Amygdala (tissue), 56 donors: ENCODE results near the gene AKT1S1.

Experiments
- DNase-seq, 56 donors: peaks; one replicate each; lab custom pipeline; 2025; lab: John Stamatoyannopoulos, UW

Gene AKT1S1

DNA sequence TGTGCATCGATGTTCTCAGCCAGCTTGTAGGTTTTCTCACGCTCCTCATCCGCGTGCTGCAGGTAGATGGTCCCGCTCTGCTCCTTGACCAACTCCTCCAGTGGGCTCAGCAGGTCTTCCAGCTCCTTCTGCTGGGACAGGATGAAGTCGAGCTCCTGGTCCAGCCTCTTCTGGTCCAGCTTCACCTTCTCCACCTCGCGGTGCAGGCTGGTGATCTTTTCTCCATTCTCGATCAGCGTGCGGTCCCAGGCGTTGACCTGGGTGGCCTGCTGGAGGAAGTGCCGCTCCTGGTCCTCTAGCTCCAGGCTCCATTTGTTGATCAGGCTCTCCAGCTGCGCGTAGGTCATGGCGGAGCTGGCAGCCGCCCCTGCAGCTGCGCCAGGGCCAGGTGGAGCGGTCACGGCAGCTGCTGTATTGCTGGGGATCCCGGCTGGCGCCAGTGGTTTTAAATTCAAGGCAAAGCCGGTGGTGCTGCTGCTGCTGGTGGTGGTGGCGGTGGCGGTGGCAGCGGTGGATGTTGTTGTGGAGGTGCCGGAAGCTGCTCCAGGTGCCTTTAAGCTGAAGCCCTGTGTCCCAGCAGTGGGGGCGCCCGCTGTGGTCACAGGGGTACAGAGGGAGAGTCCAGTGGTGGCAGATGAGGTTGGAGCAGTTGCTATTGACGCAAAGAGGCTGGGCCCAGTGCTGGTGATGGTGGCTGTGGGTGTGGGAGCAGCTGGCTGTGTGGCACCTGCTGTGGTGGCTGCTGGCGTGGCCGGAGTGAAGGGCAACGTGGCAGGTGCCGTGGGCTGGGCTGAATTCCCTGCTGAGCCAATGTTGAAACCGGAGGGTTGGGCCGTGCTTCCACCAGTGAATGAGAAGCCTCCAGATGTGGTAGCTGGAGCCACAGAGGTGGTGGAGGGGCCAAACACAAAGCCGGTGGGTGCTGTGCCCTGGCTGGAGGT, 31.6 kb upstream of the AKT1S1 start:
- DNase-seq, result no peak

DNA sequence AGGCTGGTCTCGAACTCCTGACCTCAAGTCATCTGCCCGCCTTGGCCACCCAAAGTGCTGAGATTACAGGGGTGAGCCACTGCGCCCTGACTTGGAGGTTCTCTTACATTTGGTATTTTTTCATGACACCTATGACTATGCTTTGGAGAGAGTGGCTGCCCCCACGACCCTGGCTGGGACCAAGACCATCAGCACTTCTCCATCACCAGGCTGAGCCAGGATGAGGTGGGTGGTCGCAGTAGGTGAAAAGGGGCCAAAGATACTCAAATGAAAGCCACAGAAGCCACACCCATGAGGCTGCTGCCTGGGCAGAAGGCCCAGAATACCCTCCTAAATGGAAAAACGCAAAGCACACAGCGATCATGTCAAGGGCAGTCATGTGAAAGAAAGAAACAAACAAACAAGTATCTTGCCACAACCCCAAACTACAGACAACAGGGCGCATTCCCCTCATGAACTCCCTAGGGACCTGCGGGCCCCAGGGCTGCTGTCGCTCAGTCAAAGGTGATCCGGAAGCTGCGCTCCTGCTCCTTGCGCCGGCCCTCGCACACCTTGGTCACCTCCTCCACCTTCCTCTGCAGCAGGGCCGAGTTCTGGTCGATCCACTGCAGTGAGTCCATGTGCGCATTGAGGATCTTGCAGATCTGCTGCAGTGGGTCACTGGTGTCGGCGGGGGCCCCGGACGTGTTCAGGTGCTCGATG, 30.7 kb upstream of the AKT1S1 start:
- DNase-seq, result no peak

- DNase-seq, result peak in 24 of 56 donors; percentile 8 to 71 (median 30)
Measured at GRCh38 chr19:49906879-49907564, 29.9 kb upstream of the AKT1S1 start.

- no peak for DNase-seq
Measured at GRCh38 chr19:49904136-49904535, 27.0 kb upstream of the AKT1S1 start.

DNA sequence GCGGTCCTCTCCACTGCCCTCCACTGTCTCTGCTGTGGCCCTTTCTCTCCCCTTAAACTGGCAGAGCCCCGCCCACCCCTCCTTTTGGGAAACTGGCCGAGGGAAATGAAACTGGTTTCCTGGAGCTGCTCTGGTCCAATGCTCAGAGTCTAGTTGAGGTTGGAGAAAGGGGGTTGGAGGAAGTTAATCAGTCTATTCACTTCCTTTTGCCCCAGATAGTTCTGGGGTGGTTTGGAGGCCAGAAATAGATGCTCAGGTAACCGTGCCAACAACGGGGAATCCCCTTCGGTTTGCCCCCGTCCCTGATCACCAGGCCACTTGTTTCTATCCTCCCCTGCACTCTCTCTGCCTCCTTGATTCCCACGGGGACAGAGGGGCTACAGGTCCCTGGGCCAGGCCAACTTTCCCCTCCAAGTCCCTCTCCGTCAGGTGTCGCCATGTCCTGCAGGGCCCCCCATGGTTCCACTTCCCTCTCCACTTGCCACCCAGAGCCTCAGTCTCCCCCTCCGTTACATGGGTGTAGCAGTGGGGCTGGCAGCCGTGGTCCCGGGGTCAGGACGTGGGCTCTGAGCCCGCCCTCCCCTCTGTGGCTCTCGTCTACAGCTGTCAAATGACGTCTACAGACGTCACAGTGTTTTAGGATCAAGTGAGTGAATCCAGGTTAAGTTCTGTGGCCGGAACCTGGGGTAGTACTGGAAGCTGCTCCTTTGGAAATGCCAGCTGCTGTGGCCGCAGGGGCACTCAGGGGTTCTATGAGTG, 19.9 kb upstream of the AKT1S1 start, which contains the start of gene IL4I1:
Gene IL4I1 (minus strand): TSS at position 25 of the 759 bp plus-strand sequence. CDS start 727 bp downstream, outside the sequence.
- DNase-seq, result peak in 9 of 56 donors; percentile 2 to 49 (median 19)

DNA sequence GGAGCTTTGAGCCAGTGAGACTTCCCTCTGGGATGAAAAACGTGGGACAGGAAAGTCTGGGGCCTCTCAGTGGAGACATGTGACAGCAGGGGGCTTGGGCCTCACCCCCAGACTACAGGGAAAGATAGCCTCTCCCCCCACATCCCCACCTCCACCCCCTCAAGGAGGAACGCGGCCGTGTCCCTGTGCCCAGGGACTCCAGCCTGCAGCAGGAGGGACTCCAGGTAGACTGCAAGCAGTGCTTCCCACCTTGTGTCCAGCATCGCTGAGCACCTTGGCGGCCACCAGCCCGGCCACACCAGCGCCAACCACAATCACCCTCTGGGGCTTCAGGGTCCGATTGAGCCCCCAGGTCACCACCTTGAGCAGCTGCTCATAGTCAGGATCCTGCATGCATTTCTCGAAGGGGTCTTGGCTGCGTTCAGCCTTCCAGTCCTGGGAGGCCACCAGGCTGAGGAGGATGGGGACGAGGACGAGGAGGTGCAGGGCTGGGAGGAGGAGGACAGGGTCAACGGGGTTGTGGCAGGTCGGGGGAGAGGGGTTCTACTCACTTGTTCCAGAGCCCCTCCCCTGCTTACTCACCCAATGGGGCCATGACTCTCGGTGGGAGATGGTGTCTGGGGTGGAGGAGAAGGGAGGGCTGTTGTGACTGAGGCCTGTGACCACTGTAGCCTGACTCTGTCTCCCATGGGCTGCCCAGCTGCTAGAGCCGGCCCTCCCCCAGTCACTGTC, 18.6 kb upstream of the AKT1S1 start:
- no peak for DNase-seq

DNA sequence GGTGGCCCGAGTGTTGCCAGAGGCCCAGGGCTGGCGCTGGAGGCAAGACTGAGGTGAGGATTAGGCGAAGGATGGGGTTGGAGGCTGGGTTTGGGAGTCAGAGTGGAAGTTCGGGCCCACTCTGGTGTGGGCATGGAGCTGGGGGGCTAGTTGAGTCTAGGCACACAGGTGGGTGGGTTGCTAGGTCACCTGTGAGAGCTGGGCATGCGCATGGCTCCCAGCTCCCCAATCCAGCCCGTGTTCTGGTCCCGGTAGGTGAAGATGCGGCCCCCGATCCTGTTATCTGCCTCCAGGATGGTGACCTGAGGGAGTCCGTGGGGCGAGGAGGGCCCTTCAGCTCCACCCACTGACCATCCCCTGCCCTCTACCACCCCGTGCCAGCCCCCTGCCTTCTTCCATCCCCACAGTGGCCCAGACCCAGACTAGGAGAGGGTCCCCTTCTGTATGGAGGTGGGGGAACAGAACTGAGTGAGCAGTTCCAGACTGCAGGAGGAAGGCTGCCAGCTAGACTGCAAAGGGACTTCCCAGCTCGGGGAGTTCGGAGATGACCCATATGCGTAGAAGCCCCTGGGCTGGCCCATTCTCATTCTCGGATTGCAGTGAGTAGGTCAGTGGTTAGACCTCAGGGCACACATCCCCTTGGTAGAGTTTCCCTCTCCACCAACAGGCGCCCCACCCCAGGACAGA, 17.9 kb upstream of the AKT1S1 start:
- DNase-seq, result no peak

DNA sequence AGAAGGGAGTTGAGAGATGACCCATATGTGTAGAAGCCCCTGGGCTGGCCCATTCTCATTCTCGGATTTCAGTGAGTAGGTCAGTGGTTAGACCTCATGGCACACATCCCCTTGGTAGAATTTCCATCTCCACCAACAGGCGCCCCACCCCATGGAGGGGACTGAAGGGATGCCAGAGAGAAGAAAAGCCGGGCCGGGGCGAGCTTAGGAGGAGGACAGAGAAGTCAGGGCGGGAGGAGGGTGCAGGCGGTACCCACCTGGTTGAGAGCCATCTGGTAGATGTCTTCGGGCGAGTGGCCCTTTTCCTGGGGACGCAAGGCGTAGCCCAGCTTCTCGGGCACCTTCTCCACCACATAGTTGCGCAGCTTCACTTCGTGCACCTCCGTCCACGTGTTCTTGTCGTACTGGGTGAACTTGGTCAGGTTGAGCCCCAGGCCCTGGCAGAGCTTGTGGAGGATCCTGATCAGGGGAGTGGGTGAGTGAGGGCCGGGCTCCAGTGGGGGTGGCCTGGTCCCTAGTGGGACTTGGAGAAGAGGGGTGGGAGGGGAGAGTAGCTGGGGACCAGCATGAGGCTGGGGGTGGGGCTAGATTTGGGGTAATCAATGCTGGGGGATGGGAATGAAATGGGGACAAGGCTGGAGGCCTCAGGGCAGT, 17.0 kb upstream of the AKT1S1 start:
- DNase-seq, result no peak

GRCh38 chr19:49892716-49893115, 15.6 kb upstream of the AKT1S1 start:
- DNase-seq, result no peak

DNA sequence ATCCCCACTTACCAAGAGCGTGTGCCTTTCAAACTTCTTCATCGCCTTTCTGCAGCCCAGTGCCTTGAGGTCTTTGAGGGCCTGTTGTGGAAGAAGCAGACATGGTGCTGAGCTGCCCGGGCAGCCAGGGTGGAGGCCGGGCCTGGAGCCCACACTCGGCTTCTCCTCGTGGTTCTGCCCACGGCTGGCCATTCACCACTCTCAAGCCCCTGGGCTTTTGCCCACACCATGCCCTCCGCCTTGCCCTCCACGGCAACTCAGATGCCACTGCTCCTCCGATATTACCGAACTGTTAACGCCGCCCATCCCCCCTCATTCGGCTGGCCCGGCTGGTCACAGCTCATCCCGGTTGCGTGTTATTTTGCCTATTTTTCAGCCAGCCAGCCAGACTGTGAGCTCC, 14.2 kb upstream of the AKT1S1 start:
- DNase-seq, result no peak

DNA sequence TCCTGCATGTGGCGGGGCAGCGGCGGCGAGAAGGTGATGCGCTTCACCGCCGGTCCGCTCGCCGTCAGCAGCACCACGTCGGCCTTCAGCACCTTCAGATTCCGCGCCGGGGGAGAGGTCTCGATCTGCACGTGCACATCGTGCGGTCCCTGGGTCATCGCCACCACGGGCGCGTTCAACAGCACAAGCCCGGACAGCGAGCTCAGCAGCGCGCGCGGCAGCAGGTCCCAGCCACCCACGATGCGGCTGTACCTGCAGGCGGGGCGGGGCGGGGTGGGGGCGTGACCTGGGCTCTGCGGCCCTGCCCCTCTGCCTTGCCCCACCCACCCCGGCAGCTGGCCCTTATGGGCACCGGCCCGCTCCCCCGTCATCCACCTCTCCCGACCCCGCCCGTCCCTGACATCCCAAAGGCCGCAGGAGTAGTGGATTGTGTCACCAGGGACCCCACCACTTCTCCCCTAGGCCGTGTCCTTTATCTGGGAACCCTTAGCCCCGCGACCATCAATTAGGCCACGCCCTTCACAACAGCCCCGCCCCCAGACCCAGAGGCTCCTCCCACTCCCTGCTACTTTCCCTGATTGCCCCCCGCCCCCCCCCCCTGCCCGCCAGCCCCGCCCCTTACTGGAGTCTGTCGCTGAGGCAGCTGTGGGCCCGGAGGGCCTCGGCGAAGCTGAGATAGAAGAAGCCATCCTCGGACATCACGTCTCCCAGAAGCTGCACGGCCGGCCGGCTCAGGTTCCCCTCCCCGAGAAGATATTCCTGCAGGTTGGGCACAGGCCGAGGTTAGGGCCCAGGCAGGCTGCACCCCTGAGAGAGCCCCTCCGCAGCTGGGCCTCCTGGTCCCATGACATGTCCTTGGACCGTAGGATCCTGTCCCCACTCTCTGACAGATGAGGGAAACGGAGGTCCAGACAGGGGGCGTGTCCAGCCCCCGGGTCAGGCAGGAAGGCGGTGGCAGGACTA, 13.5 kb upstream of the AKT1S1 start:
- DNase-seq, result peak in 1 of 56 donors; percentile 50

DNA sequence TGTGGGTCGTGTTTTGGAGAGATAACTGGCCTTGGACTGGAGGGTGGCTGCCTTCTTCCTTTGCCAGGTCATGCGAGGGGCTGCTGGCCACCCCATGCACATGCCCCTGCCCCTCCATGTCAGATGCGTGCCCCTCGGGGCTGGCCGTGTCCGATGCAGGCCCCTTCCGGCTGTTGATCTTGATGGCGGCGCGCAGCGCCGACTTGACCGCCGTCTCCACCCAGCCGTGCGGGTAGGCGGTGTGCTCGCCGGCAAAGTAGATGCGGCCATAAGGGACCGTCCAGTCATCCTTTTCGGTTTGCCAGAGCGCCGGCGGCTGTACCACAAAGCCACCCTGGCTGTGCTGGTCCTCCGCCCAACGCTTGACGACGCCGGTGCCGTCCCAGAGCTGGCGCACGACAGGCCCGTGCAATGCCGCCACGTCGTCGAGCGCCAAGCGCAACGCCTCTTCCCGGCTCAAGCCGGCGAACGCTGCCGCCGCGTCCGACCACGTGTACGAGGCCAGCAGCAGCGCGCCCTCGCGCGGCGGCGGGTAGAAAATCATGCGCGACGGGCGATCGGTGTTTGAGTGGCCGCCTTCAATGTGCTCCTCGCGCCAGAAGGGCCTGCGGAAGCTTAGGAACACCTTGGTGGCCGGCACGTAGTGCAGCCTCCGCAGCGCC, 12.7 kb upstream of the AKT1S1 start:
- DNase-seq, result peak in 32 of 56 donors; percentile 5 to 72 (median 30)

- no peak for DNase-seq
Measured at GRCh38 chr19:49889038-49889686, 12.0 kb upstream of the AKT1S1 start.

DNA sequence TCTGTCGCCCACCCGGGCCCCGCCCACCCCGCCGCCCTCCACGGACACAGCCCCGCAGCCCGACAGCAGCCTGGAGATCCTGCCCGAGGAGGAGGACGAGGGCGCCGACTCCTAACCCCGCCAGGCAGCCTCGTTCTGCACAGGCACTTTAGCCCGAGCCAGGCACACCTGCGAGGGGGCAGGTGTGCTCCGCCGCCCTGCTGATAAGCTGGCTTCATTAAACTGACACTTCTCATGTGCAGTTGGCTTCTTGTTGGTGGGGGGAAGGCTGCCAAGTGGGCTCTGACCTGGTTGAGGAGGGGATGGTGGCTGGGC, 11.3 kb upstream of the AKT1S1 start:
- DNase-seq, result no peak

DNA sequence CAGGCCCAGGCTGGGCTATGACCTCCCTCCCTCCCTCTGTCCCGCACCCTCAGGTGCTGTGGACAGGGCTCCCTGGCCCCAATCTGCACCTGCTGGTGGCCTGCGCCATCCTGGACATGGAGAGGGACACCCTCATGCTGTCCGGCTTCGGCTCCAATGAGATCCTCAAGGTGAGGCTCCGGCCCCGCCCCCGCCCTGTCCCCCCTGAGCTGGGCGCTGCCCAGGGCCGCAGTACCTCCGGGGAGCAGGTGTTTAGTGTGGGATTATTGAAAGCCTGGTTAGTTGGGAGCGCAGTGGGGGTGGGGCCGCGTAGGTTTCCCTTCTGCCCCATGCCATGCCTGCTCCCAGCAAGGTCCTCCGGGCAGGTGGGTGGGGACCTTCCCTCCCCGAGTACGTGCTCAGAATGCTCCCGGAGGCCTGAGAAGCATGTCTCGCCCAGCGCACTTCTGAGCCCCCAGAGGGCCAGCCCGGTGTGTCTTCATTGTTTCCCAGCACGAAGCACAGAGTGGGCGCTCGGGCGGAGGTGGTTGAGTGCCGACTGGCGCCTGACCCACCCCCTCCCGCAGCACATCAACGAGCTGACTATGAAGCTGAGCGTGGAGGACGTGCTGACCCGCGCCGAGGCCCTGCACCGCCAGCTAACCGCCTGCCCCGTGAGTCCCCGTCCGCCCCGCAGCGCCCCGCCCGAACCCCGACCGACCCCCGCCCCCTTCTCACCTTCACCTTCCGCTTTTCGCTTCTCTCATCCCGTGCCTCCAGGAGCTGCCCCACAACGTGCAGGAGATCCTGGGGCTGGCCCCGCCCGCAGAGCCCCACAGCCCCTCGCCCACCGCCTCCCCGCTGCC, 10.7 kb upstream of the AKT1S1 start:
- DNase-seq, result no peak
